Smooth muscle cell of the brain vasculature (primary cell): ENCODE results near the gene CANT1.

Experiments
- DNase-seq: peaks from one replicate; pipeline ENCODE4 v3.0.0-alpha.2; 2012; ENCODE audit warnings: low read depth, low spot score

Gene CANT1

DNA sequence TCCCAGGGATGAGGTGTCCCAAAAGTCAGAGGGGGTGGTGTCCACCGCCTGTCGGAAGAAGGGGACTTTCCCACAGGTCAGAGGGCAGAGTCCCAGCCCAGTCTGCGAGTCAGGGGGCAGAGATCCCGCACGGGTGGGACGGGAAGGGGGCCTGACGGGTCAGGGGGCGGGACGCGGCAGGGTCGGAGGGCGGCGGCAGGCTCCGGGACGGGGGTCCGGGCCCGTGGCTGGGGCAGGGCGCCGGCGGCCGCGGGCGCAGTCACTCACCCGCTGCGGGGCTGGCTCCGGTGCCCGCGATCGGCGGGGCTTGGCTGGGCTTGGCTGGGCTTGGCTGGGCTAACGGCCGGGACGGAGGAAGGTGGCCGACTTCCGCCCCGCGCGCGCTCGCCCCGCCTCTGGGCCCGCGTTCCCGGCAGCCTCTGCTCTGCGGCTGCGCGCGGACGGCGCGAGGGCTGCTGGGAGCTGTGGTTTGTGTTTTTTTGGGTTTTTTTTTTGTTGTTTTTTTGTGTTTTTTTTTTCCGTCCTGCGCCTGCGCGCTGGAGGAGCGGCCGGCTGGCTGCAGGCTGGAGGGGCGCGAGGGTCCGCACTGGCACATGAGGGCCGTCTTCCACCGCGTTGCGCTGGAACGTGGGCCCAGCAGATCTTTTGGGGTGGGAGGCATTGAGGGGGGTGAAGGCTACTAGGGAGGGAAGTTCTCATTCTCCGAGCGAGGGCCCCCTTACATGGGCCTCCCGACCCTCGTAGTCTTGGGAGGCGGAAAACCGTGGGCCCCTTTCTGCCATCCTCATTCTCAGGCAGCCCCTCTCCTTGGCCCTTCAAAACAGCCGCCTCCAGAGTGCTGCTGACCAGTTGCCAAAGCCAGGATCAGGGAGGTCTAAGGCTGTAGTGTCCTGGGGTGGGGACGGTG lies at the start of gene CANT1:
TSS of gene CANT1 (minus strand) at position 368 of the 907 bp plus-strand sequence. CDS start 12,142 bp downstream, outside the sequence.
- DNase-seq, result peak; percentile 69

DNA sequence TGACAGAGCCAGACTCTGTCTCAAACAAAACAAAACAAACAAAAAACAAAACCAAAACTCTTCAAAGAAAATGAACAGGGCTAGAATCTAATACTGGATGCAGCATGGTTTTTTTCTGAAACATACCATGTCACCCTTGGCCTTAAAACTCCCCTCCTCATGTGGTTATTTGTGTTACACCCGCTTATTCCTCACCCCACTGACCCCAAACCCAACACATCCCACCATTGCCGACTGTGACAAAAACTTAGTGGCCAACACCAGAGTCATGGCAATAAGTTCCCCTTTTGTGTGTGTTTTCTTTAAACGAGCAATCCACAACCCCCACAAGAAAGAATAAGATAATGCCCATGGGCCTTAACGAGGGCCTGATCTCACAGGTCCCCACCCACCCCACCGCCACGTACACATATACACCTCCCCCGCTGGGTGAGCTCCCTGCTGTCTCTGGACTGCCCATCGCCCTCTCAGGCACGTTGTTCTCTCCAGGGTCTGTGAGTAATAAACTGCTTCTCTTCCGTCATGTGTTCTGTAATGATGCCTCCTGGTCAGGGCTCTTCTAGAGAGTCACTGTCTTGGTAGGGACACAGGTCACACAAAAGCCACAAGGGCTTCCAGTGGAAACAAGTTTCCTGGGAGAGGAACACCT lies 48.3 kb upstream of the CANT1 start:
- DNase-seq, result no peak

DNA sequence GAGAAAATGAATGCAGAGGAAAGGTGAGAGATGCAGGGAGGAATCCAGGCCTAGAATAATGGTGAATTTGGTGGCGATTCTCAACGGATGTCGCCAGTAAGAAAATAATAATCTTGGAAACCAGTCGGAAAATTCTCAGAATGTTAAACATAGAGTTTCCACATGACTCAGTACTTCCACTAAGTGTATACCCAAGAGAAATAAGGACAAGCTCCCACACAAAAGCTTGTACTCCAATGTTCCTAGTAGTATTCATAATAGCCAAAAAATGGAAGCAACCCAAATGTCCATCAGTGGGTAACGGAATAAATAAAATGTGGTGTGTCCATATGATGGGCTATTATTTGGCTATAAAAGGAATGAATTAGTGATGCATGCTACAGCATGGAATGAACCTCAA lies 45.6 kb upstream of the CANT1 start:
- no peak for DNase-seq

DNA sequence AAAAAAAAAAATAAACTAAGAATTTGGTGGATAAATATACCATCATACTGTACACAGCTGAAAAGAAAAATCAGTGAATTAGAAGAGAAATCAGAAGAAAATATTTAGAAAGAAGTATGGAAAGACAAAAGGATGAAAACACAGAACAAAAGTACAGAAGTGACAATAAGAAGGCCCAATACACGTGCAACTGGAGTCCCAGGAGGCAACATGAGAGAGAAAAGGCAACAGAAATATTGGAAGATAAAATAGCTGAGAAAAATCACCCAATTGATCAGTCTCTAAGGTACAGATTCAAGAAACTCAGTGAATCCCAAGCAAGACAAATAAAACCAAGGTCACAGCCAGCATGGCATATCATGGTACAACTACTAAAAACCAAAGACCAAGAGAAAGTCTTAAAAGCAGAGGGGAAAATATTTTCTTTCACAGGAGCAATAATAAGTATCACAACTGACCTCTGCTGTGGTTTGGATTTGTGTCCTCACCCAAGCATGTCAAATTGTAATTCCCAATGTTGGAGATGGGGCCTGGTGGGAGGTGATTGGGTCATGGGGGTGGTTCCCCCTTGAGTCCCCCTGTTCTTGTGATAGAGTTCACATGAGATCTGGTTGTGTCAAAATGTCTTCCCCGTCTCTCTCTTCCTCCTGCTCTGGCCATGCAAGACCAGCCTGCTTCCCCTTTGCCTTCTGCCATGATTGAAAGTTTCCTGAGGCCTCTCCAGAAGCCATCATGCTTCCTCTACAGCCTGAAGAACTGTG lies 44.8 kb upstream of the CANT1 start:
- DNase-seq, result no peak

DNA sequence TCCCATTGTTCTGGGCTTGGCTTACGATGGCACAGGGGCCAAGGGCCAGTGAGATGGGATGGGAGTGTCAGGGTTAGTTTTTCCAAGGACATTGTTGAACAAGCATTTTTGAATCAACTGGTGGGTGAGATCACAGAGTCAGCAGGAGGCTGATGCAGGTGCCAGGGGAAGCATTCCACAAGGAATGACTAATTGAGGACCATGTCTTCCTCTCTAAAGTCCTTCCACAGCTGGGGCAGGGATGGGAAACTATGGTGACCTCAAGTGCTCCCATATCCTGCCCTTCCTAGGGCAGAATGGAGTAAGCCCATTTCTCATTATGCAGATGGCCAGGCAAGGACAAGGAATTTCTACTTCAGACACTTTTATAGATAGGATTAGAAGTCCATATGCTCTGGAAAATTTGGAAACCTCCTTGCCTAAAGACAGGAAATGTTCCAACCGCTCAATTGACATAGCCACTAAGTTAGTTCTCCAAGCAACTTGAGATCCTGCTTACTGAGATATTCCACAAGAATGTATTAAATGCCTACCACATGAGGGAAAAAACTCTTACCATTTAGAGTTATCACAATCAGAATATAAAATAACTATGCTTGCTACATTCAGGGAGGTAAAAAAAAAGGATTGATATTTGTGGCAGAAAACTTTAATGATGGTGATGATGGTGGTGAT lies 43.8 kb upstream of the CANT1 start:
- no peak for DNase-seq

DNA sequence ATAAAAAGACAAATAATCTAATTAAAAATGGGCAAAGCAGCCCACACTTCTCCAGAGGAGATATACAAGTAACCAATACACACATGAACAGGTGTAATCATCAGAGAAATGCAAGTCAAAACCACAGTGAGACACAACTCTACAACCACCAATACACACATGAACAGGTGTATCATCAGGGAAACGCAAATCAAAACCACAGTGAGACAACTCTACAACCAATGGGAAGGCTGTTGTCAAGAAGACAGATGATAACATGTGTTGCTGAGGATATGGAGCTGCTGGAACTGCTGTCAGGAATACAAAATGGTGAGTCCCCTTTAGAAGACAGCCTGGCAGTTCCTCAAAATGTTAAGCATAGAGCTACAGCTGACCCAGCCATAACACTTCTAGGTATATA lies 42.6 kb upstream of the CANT1 start:
- DNase-seq, result no peak

DNA sequence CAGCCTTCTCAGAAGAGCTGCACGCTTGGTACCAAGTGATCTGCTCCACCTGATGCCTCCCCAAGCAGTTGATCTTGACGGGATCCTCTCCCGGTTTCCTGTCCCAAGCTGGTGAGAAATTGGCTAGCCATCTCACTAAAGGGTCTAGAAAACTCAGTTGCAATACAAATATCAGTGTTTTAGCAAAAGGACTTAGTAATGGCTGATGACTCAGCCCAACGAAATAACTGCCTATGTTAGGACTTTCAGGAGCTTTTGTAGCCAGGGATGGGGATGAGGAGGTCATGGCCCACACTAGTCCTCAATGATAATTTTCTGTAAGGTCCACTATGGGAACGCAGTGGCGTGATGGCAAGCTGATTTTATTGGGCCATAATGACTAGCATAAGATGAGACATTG lies 41.7 kb upstream of the CANT1 start:
- no peak for DNase-seq

DNA sequence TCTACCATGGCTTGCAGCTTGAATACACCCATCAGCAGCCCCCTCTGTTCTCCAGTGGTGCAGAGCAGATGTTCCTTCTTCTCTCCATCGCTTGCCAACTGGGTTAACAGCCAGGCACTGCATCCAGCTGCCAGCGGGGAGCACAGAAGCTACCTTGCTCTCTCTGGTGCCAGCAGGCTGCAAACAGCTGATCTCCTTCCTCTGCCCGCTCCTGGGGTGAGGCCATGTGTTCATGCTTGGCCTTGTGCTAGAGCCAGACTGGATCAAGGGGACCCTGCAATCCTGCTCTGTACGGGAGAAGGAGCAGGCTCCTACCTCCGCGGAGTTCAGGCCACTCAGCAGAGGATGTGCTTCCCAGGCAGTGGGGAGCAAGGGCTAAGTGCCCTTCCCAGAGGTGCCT lies 41.0 kb upstream of the CANT1 start:
- no peak for DNase-seq

DNA sequence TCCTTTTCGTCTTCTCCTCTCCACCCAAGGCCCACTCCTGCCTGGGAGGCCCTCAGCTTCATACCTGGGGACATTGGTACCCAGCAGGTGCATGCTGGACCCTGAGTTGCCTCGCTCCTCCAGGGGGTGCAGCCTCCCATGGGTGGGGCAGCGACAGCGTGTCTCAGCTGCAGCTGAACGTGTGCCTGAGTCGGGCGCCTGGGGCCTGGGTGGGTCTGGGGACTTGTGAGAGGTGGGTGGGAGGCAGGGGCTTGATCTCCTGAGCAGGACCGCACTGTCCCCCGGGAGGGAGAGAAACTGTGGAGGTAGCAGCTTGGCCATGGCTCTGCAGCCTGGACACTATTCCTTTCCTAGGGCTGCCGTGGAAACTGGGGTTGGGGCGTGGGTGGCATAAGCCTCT lies 40.3 kb upstream of the CANT1 start:
- DNase-seq, result no peak

DNA sequence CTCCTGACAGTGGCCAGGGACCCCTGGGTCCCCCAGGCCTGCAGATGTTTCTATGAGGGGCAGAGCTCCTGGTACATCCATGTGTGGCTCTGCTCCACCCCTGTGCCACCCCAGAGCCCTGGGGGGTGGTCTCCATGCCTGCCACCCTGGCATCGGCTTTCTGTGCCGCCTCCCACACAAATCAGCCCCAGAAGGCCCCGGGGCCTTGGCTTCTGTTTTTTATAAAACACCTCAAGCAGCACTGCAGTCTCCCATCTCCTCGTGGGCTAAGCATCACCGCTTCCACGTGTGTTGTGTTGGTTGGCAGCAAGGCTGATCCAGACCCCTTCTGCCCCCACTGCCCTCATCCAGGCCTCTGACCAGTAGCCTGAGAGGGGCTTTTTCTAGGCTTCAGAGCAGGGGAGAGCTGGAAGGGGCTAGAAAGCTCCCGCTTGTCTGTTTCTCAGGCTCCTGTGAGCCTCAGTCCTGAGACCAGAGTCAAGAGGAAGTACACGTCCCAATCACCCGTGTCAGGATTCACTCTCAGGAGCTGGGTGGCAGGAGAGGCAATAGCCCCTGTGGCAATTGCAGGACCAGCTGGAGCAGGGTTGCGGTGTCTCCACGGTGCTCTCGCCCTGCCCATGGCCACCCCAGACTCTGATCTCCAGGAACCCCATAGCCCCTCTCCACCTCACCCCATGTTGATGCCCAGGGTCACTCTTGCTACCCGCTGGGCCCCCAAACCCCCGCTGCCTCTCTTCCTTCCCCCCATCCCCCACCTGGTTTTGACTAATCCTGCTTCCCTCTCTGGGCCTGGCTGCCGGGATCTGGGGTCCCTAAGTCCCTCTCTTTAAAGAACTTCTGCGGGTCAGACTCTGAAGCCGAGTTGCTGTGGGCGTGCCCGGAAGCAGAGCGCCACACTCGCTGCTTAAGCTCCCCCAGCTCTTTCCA lies 39.5 kb upstream of the CANT1 start:
- DNase-seq, result no peak

DNA sequence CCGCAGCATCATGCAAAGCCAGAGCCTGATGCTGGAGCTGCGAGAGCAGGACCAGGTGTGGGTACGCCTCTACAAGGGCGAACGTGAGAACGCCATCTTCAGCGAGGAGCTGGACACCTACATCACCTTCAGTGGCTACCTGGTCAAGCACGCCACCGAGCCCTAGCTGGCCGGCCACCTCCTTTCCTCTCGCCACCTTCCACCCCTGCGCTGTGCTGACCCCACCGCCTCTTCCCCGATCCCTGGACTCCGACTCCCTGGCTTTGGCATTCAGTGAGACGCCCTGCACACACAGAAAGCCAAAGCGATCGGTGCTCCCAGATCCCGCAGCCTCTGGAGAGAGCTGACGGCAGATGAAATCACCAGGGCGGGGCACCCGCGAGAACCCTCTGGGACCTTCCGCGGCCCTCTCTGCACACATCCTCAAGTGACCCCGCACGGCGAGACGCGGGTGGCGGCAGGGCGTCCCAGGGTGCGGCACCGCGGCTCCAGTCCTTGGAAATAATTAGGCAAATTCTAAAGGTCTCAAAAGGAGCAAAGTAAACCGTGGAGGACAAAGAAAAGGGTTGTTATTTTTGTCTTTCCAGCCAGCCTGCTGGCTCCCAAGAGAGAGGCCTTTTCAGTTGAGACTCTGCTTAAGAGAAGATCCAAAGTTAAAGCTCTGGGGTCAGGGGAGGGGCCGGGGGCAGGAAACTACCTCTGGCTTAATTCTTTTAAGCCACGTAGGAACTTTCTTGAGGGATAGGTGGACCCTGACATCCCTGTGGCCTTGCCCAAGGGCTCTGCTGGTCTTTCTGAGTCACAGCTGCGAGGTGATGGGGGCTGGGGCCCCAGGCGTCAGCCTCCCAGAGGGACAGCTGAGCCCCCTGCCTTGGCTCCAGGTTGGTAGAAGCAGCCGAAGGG lies 38.6 kb upstream of the CANT1 start:
- no peak for DNase-seq

DNA sequence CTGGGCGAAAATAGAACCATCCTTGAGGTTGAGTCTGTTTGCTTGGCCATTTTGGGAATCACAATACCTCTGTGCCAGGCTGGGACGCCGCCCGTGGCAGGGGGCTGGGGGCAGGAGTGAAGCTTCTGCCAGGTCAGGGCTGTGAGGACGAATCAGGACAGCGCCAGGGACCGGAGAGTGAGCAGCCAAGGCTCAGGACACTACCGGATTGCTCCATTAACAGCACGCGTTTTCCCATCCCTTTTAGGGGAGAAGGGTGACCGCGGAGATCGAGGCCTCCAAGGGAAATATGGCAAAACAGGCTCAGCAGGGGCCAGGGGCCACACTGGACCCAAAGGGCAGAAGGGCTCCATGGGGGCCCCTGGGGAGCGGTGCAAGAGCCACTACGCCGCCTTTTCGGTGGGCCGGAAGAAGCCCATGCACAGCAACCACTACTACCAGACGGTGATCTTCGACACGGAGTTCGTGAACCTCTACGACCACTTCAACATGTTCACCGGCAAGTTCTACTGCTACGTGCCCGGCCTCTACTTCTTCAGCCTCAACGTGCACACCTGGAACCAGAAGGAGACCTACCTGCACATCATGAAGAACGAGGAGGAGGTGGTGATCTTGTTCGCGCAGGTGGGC lies 37.8 kb upstream of the CANT1 start:
- no peak for DNase-seq

DNA sequence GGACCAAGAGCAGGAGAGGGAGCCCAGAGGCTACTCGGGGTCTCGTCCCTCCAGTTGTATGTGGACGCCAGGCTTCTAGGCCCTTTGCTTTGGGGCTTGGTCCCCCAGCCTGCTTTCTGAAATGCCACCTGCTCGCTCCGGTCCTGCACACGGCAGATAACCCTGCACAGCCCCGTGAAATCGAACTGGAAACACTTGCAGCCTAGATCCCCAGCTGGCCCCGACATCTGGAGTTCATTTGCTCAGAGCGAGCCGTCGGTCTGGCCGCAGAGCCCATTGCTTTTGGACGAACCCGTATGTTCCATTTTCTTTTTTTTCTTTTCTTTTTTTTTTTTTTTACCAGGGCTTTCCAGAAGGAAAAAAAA lies 37.3 kb upstream of the CANT1 start:
- DNase-seq, result no peak

DNA sequence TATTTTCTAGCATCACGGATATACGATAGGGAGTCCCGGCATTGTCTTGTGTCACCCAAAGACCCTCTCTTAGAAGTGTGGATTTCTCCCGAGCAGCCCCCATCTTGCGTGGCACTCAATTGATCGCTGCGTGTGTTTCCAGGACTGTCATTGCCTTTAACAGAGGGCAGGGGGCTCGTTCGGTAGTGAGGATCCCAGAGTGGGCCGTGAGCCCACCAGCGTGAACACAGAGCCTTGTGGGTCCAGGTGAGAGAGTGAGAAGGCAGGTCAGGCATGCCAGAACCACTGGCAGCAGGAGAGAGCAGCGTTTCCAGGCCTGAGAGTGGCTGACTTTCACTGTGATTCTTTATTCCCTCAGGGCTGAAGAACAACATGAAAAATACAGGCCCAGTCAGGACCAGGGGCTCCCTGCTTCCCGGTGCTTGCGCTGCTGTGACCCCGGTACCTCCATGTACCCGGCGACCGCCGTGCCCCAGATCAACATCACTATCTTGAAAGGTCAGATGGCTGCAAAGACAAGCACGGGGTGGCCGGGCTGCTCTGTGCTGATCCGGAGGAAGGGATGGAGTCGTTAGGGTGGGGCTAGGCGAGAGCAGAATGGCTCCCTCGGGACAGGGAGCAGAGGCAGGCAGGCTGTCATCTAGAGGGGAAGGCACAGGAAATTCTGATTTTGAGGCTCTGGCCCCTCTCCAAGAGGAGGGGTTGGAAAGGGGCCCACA lies 36.8 kb upstream of the CANT1 start:
- DNase-seq, result no peak

DNA sequence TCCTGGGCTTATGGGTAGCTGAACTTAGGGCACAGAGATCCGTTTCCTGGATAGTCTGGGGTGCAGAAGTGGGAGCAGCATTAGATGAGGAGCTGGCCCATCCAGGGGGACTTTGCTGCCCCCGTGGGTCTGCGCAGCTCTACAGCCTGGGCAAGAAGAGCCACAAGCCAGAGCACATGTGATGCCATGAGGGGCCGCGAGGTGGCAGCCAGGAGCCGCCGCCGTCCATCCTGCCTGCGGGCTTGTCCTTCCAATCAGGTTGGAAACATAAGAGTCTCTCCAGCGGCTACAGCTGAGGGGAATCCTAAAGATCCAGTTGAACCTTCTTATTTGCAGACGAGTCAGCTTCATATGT lies 36.3 kb upstream of the CANT1 start:
- DNase-seq, result no peak

DNA sequence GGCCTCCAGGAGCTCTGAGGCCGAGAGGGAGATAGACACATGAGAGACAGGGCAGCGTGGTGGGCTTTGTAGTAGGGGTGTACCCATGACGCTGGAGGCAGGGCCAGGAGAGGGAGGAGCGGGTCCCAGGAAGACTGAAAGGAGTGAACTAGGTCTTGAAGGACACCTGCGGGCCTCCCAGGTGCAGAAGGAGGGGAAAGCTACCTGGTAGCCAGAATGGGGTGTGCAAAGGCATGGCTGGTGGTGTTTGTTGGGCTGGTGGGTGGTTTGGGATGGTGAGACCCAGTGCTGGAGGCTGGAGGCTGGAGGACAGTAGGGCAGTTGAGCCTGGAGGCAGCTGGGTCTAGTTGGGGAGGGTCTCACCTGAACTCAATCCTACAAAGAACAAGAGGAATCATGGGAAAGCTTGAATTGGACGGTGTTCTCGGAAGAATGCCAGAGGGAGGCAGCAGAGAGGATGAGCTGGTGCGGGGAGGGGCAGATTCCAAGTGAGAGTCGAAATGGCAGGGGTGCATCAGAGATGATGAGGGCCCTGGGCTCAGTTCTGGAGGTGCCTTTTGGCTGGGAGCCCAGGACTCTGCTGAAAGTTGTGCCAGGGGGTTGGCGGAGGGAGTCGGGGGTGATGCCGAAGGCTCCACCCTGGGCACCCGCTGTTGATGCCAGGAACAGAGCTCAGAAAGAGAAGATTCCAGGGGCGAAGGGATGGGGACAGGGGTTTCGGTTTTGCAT lies 35.6 kb upstream of the CANT1 start:
- no peak for DNase-seq

DNA sequence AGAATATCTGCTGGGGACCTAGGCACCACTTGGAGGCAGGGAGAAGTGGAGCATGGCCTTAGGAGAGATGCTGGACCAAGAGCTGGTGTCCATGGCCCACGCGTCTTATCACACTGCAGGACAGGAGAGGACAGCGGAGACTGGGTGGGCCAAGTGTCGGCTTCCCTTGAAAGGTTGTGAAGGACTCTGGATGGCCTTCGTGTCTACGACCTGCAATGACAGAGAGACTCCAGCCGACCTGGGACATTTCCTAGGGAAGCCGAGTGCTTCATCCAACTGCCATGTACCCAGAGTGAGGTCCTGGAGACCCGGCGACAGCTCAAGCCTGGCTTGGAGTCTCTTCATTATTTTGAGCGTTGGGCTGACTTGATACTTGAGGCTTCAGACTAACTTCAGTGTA lies 34.9 kb upstream of the CANT1 start:
- no peak for DNase-seq

DNA sequence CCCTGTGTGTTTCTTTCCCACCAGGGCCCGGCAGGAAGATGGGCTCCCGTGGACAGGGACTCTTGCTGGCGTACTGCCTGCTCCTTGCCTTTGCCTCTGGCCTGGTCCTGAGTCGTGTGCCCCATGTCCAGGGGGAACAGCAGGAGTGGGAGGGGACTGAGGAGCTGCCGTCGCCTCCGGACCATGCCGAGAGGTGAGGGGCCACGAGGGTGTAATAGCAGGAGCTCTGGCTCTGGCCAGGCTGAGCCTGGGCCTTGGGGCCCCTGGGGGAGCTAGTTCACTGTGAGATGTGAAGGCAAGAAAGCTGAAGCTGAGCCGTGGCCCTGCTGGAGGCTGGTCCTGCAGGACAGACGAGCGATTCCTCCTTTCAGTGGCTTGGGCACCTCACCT lies 34.4 kb upstream of the CANT1 start:
- DNase-seq, result no peak
